Suprapubic skin (tissue), 4 donors: ENCODE measurements around the gene KCNN2. TPM values are rescaled to one million over a fixed set of nuclear protein-coding genes. Genes with fewer than 3 reads are reported as not detected.

Experiments used
- DNase-seq, 2 donors: peaks; one replicate each; pipeline ENCODE4 v3.0.0-alpha.2; 2019; ENCODE audit warnings: low spot score in 2 of 2
- H3K27ac ChIP-seq: fragments of 200-600 bp; sonication (generic); one replicate; pipeline ENCODE4 v1.5.1; 2019
- H3K27me3 ChIP-seq: fragments of 200-600 bp; sonication (generic); one replicate; pipeline ENCODE4 v1.5.1; 2019
- H3K36me3 ChIP-seq: fragments of 200-600 bp; sonication (generic); one replicate; pipeline ENCODE4 v1.5.1; 2019
- H3K4me1 ChIP-seq: fragments of 200-600 bp; sonication (generic); one replicate; pipeline ENCODE4 v1.5.1; 2019
- H3K4me3 ChIP-seq: fragments of 200-600 bp; sonication (generic); one replicate; pipeline ENCODE4 v1.5.1; 2019; ENCODE audit warnings: mild to moderate bottlenecking
- H3K9me3 ChIP-seq: fragments of 200-600 bp; sonication (generic); one replicate; pipeline ENCODE4 v1.5.1; 2019
- CTCF ChIP-seq, 2 donors: fragments of 200-600 bp in 1 of 2; fragments of 450-650 bp in 1 of 2; sonication (generic) in 1 of 2; IDR thresholded peaks; one replicate each; pipeline ENCODE4 v1.5.1; 2016 to 2019; ENCODE audit warnings: antibody characterized with exemption in 2 of 2, mild to moderate bottlenecking in 1 of 2, moderate library complexity in 1 of 2
- EP300 ChIP-seq: sonication (generic); formaldehyde crosslinking; IDR thresholded peaks from one replicate; pipeline ENCODE4 v1.6.1; 2017; ENCODE audit warnings: antibody characterized with exemption
- POLR2A ChIP-seq, 2 donors: fragments of 450-650 bp; IDR thresholded peaks; one replicate each; pipeline ENCODE4 v1.6.1; 2017; ENCODE audit warnings: antibody characterized with exemption in 2 of 2, mild to moderate bottlenecking in 2 of 2, moderate library complexity in 2 of 2
- POLR2AphosphoS5 ChIP-seq, 3 donors: sonication (generic); formaldehyde crosslinking; IDR thresholded peaks; one replicate each; pipeline ENCODE4 v1.6.1; 2017; ENCODE audit warnings: antibody characterized with exemption in 3 of 3
- WGBS: methylation state at CpG from one replicate; pipeline ENCODE4 v1.1.5; 2018; 5-methylcytosine and 5-hydroxymethylcytosine counted together
- total RNA-seq, 4 donors: library from RNA; depleted of rRNA; stranded (reverse); fragments of >200 nt; gene quantifications; one replicate each; pipeline ENCODE4 v1.1.0, GENCODE V29; 2016

Gene KCNN2
- total RNA-seq, 4 donors from 2014 or later, result 0.62 to 3.2 (median 2.0) TPM

- DNase-seq, result no peak
- 76% methylated on average over 4 of the region's 5 CpGs for WGBS
- Histone ChIP-seq H3K27ac (no peak overlapping the region), H3K4me1 (no peaks in the 10 kb centered on the region), H3K27me3 (peaks cover 12% of the 10 kb centered on the region), H3K36me3 (no peaks in the 10 kb centered on the region), H3K4me3 (no peak overlapping the region), H3K9me3 (no peaks in the 10 kb centered on the region)
- no peak for TF ChIP-seq EP300
- no peak for TF ChIP-seq CTCF (IDR thresholded peaks at IDR 0.05)
- TF ChIP-seq POLR2AphosphoS5 (IDR thresholded peaks at IDR 0.05), result no peak
- no peak for TF ChIP-seq POLR2A (IDR thresholded peaks at IDR 0.05)
Measured at GRCh38 chr5:114458726-114459125, 96.9 kb downstream of the KCNN2 start.

GRCh38 chr5:114467171-114467570 lies 105.3 kb downstream of the KCNN2 start:
- WGBS, result 61% methylated on average over 5 of the region's 5 CpGs
- H3K4me3 ChIP-seq, result no peak overlapping the region
- TF ChIP-seq CTCF (IDR thresholded peaks at IDR 0.05) (no peak), POLR2AphosphoS5 (IDR thresholded peaks at IDR 0.05) (no peak), EP300 (no peak), POLR2A (IDR thresholded peaks at IDR 0.05) (no peak)

GRCh38 chr5:114467729-114468128 lies 105.9 kb downstream of the KCNN2 start:
- Histone ChIP-seq H3K27ac (no peak overlapping the region), H3K4me3 (no peak overlapping the region), H3K4me1 (no peaks in the 10 kb centered on the region), H3K27me3 (no peaks in the 10 kb centered on the region), H3K9me3 (no peaks in the 10 kb centered on the region), H3K36me3 (no peaks in the 10 kb centered on the region)
- DNase-seq, result no peak
- WGBS, result 58% methylated on average over 3 of the region's 3 CpGs
- TF ChIP-seq CTCF (IDR thresholded peaks at IDR 0.05) (no peak), POLR2AphosphoS5 (IDR thresholded peaks at IDR 0.05) (no peak), POLR2A (IDR thresholded peaks at IDR 0.05) (no peak)

More at GRCh38 chr5:114467171-114467570, 105.3 kb downstream of the KCNN2 start:
- Histone ChIP-seq H3K9me3 (no peaks in the 10 kb centered on the region), H3K36me3 (no peaks in the 10 kb centered on the region), H3K27ac (no peak overlapping the region), H3K27me3 (no peaks in the 10 kb centered on the region), H3K4me1 (no peaks in the 10 kb centered on the region)
- DNase-seq, result no peak

- H3K4me3 ChIP-seq, result no peak overlapping the region
- 84% methylated on average over 4 of the region's 4 CpGs for WGBS
- no peaks in the 10 kb centered on the region for H3K9me3 ChIP-seq
- DNase-seq, result no peak
- H3K27me3 ChIP-seq, result no peaks in the 10 kb centered on the region
- H3K36me3 ChIP-seq, result no peaks in the 10 kb centered on the region
- no peaks in the 10 kb centered on the region for H3K4me1 ChIP-seq
- H3K27ac ChIP-seq, result no peak overlapping the region
- TF ChIP-seq EP300, result no peak
- TF ChIP-seq CTCF (IDR thresholded peaks at IDR 0.05), result no peak
- no peak for TF ChIP-seq POLR2A (IDR thresholded peaks at IDR 0.05)
- no peak for TF ChIP-seq POLR2AphosphoS5 (IDR thresholded peaks at IDR 0.05)
Measured at GRCh38 chr5:114469372-114469771, 107.5 kb downstream of the KCNN2 start.

GRCh38 chr5:114471529-114471928 lies 109.7 kb downstream of the KCNN2 start:
- H3K27me3 ChIP-seq, result no peaks in the 10 kb centered on the region
- no peaks in the 10 kb centered on the region for H3K4me1 ChIP-seq
- DNase-seq, result no peak
- no peaks in the 10 kb centered on the region for H3K36me3 ChIP-seq
- no peak overlapping the region for H3K27ac ChIP-seq
- TF ChIP-seq POLR2A (IDR thresholded peaks at IDR 0.05), result no peak
- no peak for TF ChIP-seq EP300
- no peak for TF ChIP-seq POLR2AphosphoS5 (IDR thresholded peaks at IDR 0.05)
- no peaks in the 10 kb centered on the region for H3K9me3 ChIP-seq
- no peak overlapping the region for H3K4me3 ChIP-seq
- WGBS, result 69% methylated on average over 2 of the region's 2 CpGs

DNA sequence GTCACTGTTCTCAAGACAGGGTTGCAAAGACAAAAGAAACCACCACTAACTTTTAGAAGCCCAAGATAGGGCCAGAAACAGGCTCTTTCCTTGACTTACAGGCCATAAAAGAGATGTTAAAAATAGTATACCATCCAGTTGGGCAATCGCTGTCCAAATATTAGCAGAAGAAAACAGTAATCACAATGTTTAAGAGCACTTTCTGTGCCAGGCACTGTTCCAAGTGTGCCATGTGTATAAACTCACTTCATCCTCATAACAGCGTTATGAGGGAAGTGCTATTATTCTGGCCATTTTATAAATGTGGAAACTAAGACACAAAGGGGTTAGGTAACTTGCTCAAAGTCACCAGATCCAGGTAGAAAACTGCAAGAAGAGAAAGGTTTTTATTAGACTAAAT lies 111.7 kb downstream of the KCNN2 start:
- Histone ChIP-seq H3K27me3 (no peaks in the 10 kb centered on the region), H3K4me3 (no peak overlapping the region), H3K27ac (no peak overlapping the region), H3K36me3 (no peaks in the 10 kb centered on the region), H3K4me1 (no peaks in the 10 kb centered on the region), H3K9me3 (no peaks in the 10 kb centered on the region)
- no peak for TF ChIP-seq POLR2AphosphoS5 (IDR thresholded peaks at IDR 0.05)
- no peak for TF ChIP-seq CTCF (IDR thresholded peaks at IDR 0.05)
- WGBS, result 72% methylated on average over 2 of the region's 2 CpGs
- no peak for DNase-seq
